ENCODE results near the gene SDF2.

SDF2 gene

DNA sequence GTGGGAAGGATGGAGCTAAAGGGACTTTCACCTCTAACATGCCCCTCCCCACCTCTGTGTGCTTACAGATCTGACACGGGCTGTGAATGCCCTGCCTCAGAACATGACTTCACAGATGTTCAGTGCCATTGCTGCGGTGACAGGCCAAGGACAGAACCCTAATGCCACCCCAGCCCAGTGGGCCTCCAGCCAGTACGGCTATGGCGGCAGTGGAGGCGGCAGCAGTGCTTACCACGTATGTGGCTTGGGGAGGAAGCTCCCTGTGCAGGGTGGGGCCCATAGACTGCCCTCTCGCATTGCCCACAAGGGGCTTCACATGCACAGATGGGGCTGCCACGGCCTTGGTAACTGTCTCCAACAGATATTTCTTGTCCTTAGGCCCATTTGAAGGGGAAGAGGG lies 38.6 kb upstream of the SDF2 start:
- in situ Hi-C loops (cut with MboI; ENCODE audit: low pct_unique_long_range_greater_than_20kb, low sequenced_read_pairs, unreplicated experiment): no loop called here
- no peak for DNase-seq (ENCODE audit: low spot score)
- TF ChIP-seq, protein P1, sequence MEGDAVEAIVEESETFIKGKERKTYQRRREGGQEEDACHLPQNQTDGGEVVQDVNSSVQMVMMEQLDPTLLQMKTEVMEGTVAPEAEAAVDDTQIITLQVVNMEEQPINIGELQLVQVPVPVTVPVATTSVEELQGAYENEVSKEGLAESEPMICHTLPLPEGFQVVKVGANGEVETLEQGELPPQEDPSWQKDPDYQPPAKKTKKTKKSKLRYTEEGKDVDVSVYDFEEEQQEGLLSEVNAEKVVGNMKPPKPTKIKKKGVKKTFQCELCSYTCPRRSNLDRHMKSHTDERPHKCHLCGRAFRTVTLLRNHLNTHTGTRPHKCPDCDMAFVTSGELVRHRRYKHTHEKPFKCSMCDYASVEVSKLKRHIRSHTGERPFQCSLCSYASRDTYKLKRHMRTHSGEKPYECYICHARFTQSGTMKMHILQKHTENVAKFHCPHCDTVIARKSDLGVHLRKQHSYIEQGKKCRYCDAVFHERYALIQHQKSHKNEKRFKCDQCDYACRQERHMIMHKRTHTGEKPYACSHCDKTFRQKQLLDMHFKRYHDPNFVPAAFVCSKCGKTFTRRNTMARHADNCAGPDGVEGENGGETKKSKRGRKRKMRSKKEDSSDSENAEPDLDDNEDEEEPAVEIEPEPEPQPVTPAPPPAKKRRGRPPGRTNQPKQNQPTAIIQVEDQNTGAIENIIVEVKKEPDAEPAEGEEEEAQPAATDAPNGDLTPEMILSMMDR (IDR thresholded peaks at IDR 0.05; ENCODE audit: extremely low read depth, insufficient read depth, missing control alignments): no peak

DNA sequence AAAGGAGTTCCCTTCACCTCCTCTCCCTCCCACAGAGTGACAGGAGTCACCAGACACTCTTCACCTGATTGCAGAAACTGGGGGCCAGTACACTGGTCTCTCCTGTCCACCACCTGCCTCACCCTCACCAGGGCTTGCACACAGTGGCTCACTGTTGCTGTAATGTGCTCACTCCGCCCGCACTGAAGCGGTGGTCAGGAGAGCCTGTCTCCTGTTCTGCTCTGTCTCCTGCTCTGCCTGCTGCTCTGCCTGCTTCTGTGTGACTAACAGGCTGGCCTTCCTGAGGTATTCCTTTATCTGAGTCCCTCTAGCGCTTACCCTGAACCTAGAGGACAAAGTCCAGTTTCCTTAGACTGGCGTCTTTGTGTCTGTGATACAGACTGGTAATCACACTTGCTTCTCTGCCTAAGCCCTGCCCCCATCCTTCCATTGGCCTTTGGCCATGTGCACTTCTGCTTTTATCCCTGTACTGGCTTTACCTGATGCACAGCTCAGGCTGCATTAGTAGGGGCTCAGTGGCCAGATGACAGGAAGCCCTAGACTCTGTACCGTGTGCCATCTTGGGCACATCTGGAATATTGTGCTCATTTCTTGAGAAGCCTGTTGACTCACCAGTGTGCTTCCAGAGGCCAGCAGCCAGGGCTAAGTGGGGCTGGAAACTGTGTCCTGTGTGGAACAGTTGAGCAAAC lies 36.7 kb upstream of the SDF2 start:
- in situ Hi-C loops (cut with MboI; ENCODE audit: low pct_unique_long_range_greater_than_20kb, low sequenced_read_pairs, unreplicated experiment): no loop called here
- TF ChIP-seq, protein P1 (IDR thresholded peaks at IDR 0.05; ENCODE audit: extremely low read depth, insufficient read depth, missing control alignments): no peak
- no peak for DNase-seq (ENCODE audit: low spot score)

- TF ChIP-seq, protein P1 (IDR thresholded peaks at IDR 0.05; ENCODE audit: extremely low read depth, insufficient read depth, missing control alignments): no peak
- in situ Hi-C loops (cut with MboI; ENCODE audit: low pct_unique_long_range_greater_than_20kb, low sequenced_read_pairs, unreplicated experiment): no loop called here
- DNase-seq (ENCODE audit: low spot score): no peak
Measured at GRCh38 chr17:28693869-28694268, 32.2 kb upstream of the SDF2 start.

- no peak for DNase-seq (ENCODE audit: low spot score)
- in situ Hi-C loops (cut with MboI; ENCODE audit: low pct_unique_long_range_greater_than_20kb, low sequenced_read_pairs, unreplicated experiment): no loop called here
- TF ChIP-seq, protein P1 (IDR thresholded peaks at IDR 0.05; ENCODE audit: extremely low read depth, insufficient read depth, missing control alignments): no peak
Measured at GRCh38 chr17:28689011-28689410, 27.3 kb upstream of the SDF2 start.

DNA sequence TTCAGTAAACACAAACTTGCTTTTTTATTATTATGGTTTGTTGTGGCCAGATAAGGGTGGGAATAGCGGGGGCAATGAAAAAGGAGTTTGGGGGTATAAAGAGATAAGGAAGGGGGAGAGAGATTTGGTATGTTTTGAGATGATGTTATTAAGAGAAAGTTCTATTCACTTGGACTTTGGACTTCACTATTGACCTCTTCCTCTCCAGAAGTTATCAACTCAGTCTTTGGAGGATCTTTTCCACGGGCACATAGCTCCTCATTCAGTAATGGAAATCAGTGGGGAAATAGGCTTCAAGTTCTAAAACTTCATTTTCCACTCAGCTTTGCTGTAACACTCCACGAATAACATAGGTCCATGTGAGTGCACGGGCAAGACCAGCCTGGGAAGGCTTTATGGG lies 26.8 kb upstream of the SDF2 start:
- TF ChIP-seq, protein P1 (IDR thresholded peaks at IDR 0.05; ENCODE audit: extremely low read depth, insufficient read depth, missing control alignments): no peak
- in situ Hi-C loops (cut with MboI; ENCODE audit: low pct_unique_long_range_greater_than_20kb, low sequenced_read_pairs, unreplicated experiment): no loop called here
- no peak for DNase-seq (ENCODE audit: low spot score)

- in situ Hi-C loops (cut with MboI; ENCODE audit: low pct_unique_long_range_greater_than_20kb, low sequenced_read_pairs, unreplicated experiment): no loop called here
- DNase-seq (ENCODE audit: low spot score): no peak
- TF ChIP-seq, protein P1 (IDR thresholded peaks at IDR 0.05; ENCODE audit: extremely low read depth, insufficient read depth, missing control alignments): no peak
Measured at GRCh38 chr17:28686296-28686695, 24.6 kb upstream of the SDF2 start.

All from GM13977 (cell line).